Adrenal gland (tissue), 12 donors: ENCODE measurements around the gene ABCF2. TPM values are rescaled to one million over a fixed set of nuclear protein-coding genes. Genes with fewer than 3 reads are reported as not detected.
A peak's percentile ranks its signal among the peaks of the same experiment; 100 is the strongest.

ENCODE experiments used
- DNase-seq, 7 donors: peaks; one replicate each; pipeline ENCODE4 v3.0.0-alpha.2; 2019 to 2020
- H3K27ac ChIP-seq, 5 donors: fragments of 200-600 bp; sonication (generic) in 4 of 5; 1 replicate in 3 of 5; 2 replicates in 2 of 5; pipeline versions ENCODE4 v1.5.1 to v1.8.0; 2016 to 2020; ENCODE audit warnings: mild to moderate bottlenecking in 1 of 5
- H3K27me3 ChIP-seq: fragments of 200-600 bp; 2 replicates; pipeline ENCODE4 v1.8.0; 2021
- H3K36me3 ChIP-seq, 2 donors: fragments of 200-600 bp; replicated peaks in 1 of 2; 1 replicate in 1 of 2; 2 replicates in 1 of 2; pipeline versions ENCODE4 v1.5.1 to v1.8.0; 2018 to 2022
- H3K4me1 ChIP-seq, 2 donors: fragments of 200-600 bp; replicated peaks in 1 of 2; 1 replicate in 1 of 2; 2 replicates in 1 of 2; pipeline versions ENCODE4 v1.5.1 to v1.8.0; 2018 to 2021
- H3K4me3 ChIP-seq, 4 donors: fragments of 200-600 bp; sonication (generic) in 3 of 4; one replicate each; pipeline ENCODE4 v1.5.1; 2016 to 2018
- H3K9me3 ChIP-seq, 3 donors: fragments of 200-600 bp; sonication (generic) in 1 of 3; replicated peaks in 1 of 3; 1 replicate in 2 of 3; 2 replicates in 1 of 3; pipeline versions ENCODE4 v1.5.1 to v1.8.0; 2016 to 2021
- POLR2A ChIP-seq, 2 donors: fragments of 450-650 bp; IDR thresholded peaks; one replicate each; pipeline ENCODE4 v1.6.1; 2017; ENCODE audit warnings: antibody characterized with exemption in 2 of 2, mild to moderate bottlenecking in 2 of 2, moderate library complexity in 1 of 2
- WGBS, 4 donors: extraction: QIAGEN DNeasy Blood & Tissue Kit in 2 of 4; methylation state at CpG; one replicate each; pipeline versions ENCODE4 v1.1.5 to v1.1.7; 2013 to 2017; 5-methylcytosine and 5-hydroxymethylcytosine counted together
- intact Hi-C, 2 donors: fragments of 100-400 bp; cut with DNase I; formaldehyde crosslinking; loops; one replicate each; pipeline versions ENCODE4 v1.14.1 to v1.15.0; 2022 to 2023
- microRNA counts, 2 donors: library from miRNA; unstranded; fragments of <30 nt; microRNA quantifications; one replicate each; lab custom pipeline; 2016
- polyA plus RNA-seq, 3 donors: library from polyadenylated mRNA; stranded (reverse); fragments of 200-250 nt in 2 of 3; fragments of 350-450 nt in 1 of 3; fragmentation: Illumina TruSeq in 1 of 3; extraction: RNeasy Lipid Tissue Mini Kit (QIAGEN cat#74804) in 1 of 3; gene quantifications; one replicate each; pipeline ENCODE4 v1.2.3, GENCODE V29; 2013 to 2014
- total RNA-seq, 9 donors: library from RNA; depleted of rRNA in 4 of 9; stranded (reverse); fragments of >200 nt in 4 of 9; fragments of 120-200 nt in 1 of 9; fragmentation: NEBNext Ultra II Directional in 1 of 9; extraction: Animal tissue kit (Norgen Biotek cat#: 25700) in 1 of 9; gene quantifications; one replicate each; pipeline versions ENCODE4 v1.1.0 to v1.2.4, GENCODE V29; 2013 to 2023
- TF ChIP-seq, protein P1 (sequence below), 6 experiments: fragments of 450-650 bp in 4 of 6; fragments of 200-600 bp in 2 of 6; sonication (generic) in 1 of 6; IDR thresholded peaks; 1 replicate in 5 of 6; 2 replicates in 1 of 6; pipeline versions ENCODE4 v1.5.1 to v1.8.0; 2016 to 2021; ENCODE audit warnings: antibody characterized with exemption in 6 of 6, mild to moderate bottlenecking in 2 of 6, moderate library complexity in 1 of 6
- donor health status: healthy with polysubstance abuse.
- donor health status: Bipolar disorder and iron deficiency.
- donor health status: DM: yes; HTN: yes; CAD: no.
- donor health status: DM: no; HTN: no; CAD: no.
- donor health status: DM: no; HTN: no; CAD: no.
- donor health status: DM: yes; HTN: yes; CAD: no.

Gene ABCF2
- total and polyA plus RNA-seq, 12 donors: 15.6 to 110 (median 29.3) TPM

DNA sequence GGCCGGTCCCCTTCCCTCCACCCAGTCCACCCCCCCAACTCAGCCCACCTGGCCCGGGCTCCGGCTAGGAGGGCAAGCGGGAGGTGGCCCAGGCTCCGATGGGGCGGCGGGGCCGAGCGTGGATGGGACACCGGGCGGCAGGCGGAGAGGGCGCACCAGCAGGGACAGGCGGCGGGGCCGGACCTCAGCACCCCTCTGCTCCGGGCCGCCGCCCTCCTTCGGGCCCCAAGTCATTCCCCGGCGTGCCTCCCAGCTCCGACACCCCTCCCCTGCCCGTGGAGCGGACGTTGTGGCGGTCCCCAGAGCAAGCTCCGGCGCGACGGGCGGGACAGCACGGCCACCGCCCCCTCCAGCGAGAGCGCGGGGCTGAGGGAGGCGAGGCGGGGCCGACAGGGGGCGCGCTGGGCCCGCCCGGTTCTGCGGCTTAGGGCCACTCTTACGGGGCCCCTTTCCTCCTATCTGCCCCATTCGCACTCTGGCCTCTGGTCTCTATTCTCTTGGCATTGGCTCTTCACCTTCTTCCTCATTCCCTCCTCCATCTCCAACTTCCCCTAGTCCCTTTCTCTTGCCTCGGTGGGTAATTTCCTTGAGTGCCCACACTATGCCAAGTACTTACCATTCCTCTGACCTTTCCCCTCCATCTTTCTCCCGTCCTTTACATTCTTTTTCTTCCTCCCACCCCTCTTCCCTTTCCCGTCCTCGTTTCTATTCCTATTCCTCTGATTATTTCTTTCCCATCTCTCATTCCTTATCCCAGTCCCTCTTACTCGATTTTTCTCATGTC is 58.8 kb downstream of the ABCF2 start:
- H3K4me3 ChIP-seq: peak overlapping the region in 1 of 4 donors; percentile 61
- TF ChIP-seq, protein P1, sequence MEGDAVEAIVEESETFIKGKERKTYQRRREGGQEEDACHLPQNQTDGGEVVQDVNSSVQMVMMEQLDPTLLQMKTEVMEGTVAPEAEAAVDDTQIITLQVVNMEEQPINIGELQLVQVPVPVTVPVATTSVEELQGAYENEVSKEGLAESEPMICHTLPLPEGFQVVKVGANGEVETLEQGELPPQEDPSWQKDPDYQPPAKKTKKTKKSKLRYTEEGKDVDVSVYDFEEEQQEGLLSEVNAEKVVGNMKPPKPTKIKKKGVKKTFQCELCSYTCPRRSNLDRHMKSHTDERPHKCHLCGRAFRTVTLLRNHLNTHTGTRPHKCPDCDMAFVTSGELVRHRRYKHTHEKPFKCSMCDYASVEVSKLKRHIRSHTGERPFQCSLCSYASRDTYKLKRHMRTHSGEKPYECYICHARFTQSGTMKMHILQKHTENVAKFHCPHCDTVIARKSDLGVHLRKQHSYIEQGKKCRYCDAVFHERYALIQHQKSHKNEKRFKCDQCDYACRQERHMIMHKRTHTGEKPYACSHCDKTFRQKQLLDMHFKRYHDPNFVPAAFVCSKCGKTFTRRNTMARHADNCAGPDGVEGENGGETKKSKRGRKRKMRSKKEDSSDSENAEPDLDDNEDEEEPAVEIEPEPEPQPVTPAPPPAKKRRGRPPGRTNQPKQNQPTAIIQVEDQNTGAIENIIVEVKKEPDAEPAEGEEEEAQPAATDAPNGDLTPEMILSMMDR (IDR thresholded peaks at IDR 0.05): peak; percentile 26 to 60 (median 36)
- no peak for TF ChIP-seq POLR2A (IDR thresholded peaks at IDR 0.05)
- intact Hi-C loops: no loop called here
- H3K4me1 ChIP-seq: peaks cover 8 to 13% of the 10 kb centered on the region in 2 donors
- 3 to 10% (median 4%) methylated on average over 9 to 52 of the region's 52 CpGs for WGBS, 4 donors
- H3K27me3 ChIP-seq: peaks cover 47% of the 10 kb centered on the region
- H3K27ac ChIP-seq: no peak overlapping the region
- H3K9me3 ChIP-seq: no peaks in the 10 kb centered on the region
- no peaks in the 10 kb centered on the region for H3K36me3 ChIP-seq
- peak in 2 of 7 donors; percentile 26 to 34 for DNase-seq

DNA sequence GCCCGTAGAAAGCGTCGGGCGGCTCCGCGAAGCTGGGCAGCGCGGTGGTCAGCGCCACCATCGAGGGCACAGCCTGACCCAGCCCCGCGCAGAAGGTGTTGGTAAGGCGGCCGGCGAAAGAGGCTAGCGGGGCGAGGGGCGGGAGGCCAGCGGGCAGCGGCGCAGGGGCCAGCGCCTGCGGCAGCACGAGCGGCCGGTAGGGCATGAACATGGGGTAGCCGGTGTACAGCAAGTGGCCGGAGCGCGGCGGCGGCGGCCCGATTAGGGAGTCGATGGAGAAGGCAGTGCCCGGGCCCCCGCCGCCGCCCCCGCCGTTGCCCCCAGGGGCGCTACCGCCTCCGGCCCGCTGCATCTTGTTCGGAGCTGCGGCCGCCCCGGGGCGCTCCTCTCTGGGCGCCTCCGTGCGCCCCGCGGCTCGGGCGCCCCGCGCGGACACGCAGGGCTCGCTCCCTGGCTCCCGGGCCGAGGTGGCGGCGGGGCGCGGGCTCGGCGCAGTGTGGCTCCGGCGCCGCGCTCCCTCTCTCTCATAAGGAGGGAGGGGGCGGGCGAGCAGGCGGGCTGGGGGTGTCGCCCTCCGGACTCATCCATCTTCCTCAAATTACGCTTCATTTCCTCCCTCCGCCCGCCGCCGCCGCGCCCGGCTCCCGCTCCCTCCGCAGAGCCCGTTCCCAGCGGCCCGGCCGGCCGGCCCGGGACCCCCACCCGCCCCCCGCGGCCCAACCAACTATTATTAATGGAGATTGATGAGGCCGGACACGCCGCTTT is 59.6 kb downstream of the ABCF2 start, which contains the start of gene GBX1:
TSS of gene GBX1 (minus strand) at position 498 of the 765 bp plus-strand sequence. CDS start at position 352, 146 bp downstream.
- H3K9me3 ChIP-seq: no peaks in the 10 kb centered on the region
- 0 to 1% (median 0%) methylated on average over 3 to 99 of the region's 101 CpGs for WGBS, 4 donors
- H3K27ac ChIP-seq: no peak within 1 kb of the TSS
- no peaks in the 10 kb centered on the region for H3K36me3 ChIP-seq
- intact Hi-C loops: no loop called here
- no peak for TF ChIP-seq POLR2A (IDR thresholded peaks at IDR 0.05)
- TF ChIP-seq, protein P1 (IDR thresholded peaks at IDR 0.05): peak in 1 of 6 experiments; percentile 15
- DNase-seq: peak in 2 of 7 donors; percentile 15 to 38
- H3K4me1 ChIP-seq: peaks cover 8 to 13% of the 10 kb centered on the region in 2 donors
- H3K4me3 ChIP-seq: peak within 1 kb of the TSS in 2 of 4 donors; percentile 11 to 61
- H3K27me3 ChIP-seq: peaks cover 46% of the 10 kb centered on the region

DNA sequence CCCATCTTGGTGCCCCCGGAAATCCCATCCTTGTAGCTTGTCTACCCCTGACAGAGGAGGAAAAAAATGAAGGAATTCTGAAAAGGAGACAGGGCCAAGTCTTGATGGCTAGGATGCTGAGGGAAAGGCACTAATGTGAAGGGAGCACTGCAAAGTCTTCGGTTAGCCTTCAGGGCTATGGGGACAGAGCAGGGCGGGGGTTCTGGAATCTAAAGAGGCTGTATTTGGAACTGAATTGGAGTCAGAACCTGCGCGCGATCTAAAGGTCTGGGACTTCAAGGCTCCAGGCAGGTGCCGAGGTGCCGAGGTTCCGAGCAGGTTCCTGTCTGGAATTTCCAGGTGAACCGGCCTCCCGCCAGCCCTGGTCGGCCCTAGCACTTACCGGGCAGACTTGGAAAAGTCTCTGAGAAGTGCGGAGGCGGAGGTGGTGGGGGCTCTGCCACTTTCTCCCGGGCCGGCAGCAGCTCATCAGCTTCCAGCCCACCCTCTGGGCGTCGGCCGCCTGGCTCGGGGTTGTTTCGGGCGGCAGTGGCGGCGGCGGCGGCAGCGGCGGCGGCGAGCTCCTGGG is 60.3 kb downstream of the ABCF2 start:
- Histone ChIP-seq H3K36me3 (no peaks in the 10 kb centered on the region), H3K27me3 (peaks cover 46% of the 10 kb centered on the region), H3K4me3 (peak overlapping the region in 2 of 4 donors; percentile 11 to 61), H3K9me3 (no peaks in the 10 kb centered on the region), H3K4me1 (peaks cover 8 to 13% of the 10 kb centered on the region in 2 donors), H3K27ac (no peak overlapping the region)
- DNase-seq: no peak
- no peak for TF ChIP-seq POLR2A (IDR thresholded peaks at IDR 0.05)
- TF ChIP-seq, protein P1 (IDR thresholded peaks at IDR 0.05): no peak
- intact Hi-C loops: no loop called here
- WGBS, 4 donors: 14 to 50% (median 26%) methylated on average over 6 to 31 of the region's 31 CpGs

MicroRNAs encoded within 50 kb of the gene (microRNA counts, 767-probe panel; counts per million panel counts)
- 0 counts per million in 2 donors for microRNA hsa-miR-671-3p (lab: Ali Mortazavi, UCI)
- 0 counts per million in 2 donors for microRNA hsa-miR-671-5p (lab: Ali Mortazavi, UCI)

Other genes with a start within 250 kb of the ABCF2 start
- gene KCNH2, start 248.9 kb downstream of the ABCF2 start, total RNA-seq: 10 to 100 TPM in 1 of 9 donors, 1 to 10 TPM in 8; 1.1 to 10.7 (median 4.7) TPM
- 10 to 100 TPM in 1 of 3 donors, 1 to 10 TPM in 2; 4.5 to 18.7 (median 6.8) TPM for gene KCNH2, start 248.9 kb downstream of the ABCF2 start, polyA plus RNA-seq
- gene NOS3, start 236.2 kb downstream of the ABCF2 start, total RNA-seq: 10 to 100 TPM in 7 of 9 donors, 1 to 10 TPM in 2; 5.0 to 26.5 (median 15.4) TPM
- gene NOS3, start 236.2 kb downstream of the ABCF2 start, polyA plus RNA-seq: 10 to 100 TPM in 2 of 3 donors, 1 to 10 TPM in 1; 2.2 to 23.3 (median 14.9) TPM
- under 1 TPM in 7 of 9 donors, not detected in 2; 0.23 to 0.74 (median 0.39) TPM for gene ATG9B, start 202.7 kb downstream of the ABCF2 start, total RNA-seq
- gene ATG9B, start 202.7 kb downstream of the ABCF2 start, polyA plus RNA-seq: 1 to 10 TPM in 2 of 3 donors, under 1 TPM in 1; 0.53 to 7.8 (median 2.1) TPM
- gene ABCB8, start 198.8 kb downstream of the ABCF2 start, total RNA-seq: 10 to 100 TPM; 18.6 to 62.3 (median 51.5) TPM
- gene ABCB8, start 198.8 kb downstream of the ABCF2 start, polyA plus RNA-seq: 10 to 100 TPM; 15.5 to 57.4 (median 50.8) TPM
- 1 to 10 TPM in 4 of 9 donors, under 1 TPM in 4, not detected in 1; 0.24 to 2.3 (median 1.1) TPM for gene ASIC3, start 178.7 kb downstream of the ABCF2 start, total RNA-seq
- gene ASIC3, start 178.7 kb downstream of the ABCF2 start, polyA plus RNA-seq: 10 to 100 TPM in 2 of 3 donors, 1 to 10 TPM in 1; 1.2 to 32.7 (median 10.0) TPM
- 10 to 100 TPM; 15.4 to 29.8 (median 23.5) TPM for gene CDK5, start 169.3 kb downstream of the ABCF2 start, total RNA-seq
- 10 to 100 TPM; 15.8 to 19.3 (median 15.9) TPM for gene CDK5, start 169.3 kb downstream of the ABCF2 start, polyA plus RNA-seq
- gene SLC4A2, start 167.6 kb downstream of the ABCF2 start, total RNA-seq: 100 to 1,000 TPM in 7 of 9 donors, 10 to 100 TPM in 2; 40.8 to 179 (median 146) TPM
- gene SLC4A2, start 167.6 kb downstream of the ABCF2 start, polyA plus RNA-seq: 100 to 1,000 TPM in 2 of 3 donors, 10 to 100 TPM in 1; 31.5 to 258 (median 157) TPM
- gene FASTK, start 146.4 kb downstream of the ABCF2 start, total RNA-seq: 100 to 1,000 TPM in 1 of 9 donors, 10 to 100 TPM in 8; 42.0 to 112 (median 82.8) TPM
- gene FASTK, start 146.4 kb downstream of the ABCF2 start, polyA plus RNA-seq: 100 to 1,000 TPM in 2 of 3 donors, 10 to 100 TPM in 1; 21.4 to 516 (median 281) TPM
- 10 to 100 TPM; 25.4 to 74.6 (median 41.1) TPM for gene TMUB1, start 143.7 kb downstream of the ABCF2 start, total RNA-seq
- gene TMUB1, start 143.7 kb downstream of the ABCF2 start, polyA plus RNA-seq: 100 to 1,000 TPM in 2 of 3 donors, 1 to 10 TPM in 1; 5.2 to 152 (median 101) TPM
- gene AGAP3, start 140.7 kb downstream of the ABCF2 start, total RNA-seq: 100 to 1,000 TPM in 1 of 9 donors, 10 to 100 TPM in 8; 17.2 to 105 (median 49.1) TPM
- gene AGAP3, start 140.7 kb downstream of the ABCF2 start, polyA plus RNA-seq: 100 to 1,000 TPM in 2 of 3 donors, 10 to 100 TPM in 1; 18.3 to 236 (median 111) TPM
- not detected for gene GBX1, start 59.5 kb downstream of the ABCF2 start, total RNA-seq
- not detected for gene GBX1, start 59.5 kb downstream of the ABCF2 start, polyA plus RNA-seq
- not detected for gene ASB10, start 40.0 kb downstream of the ABCF2 start, total RNA-seq
- not detected for gene ASB10, start 40.0 kb downstream of the ABCF2 start, polyA plus RNA-seq
- not detected for gene H2BK1, start 16.7 kb downstream of the ABCF2 start, total RNA-seq
- not detected for gene H2BK1, start 16.7 kb downstream of the ABCF2 start, polyA plus RNA-seq
- gene CHPF2, start 5.3 kb upstream of the ABCF2 start, total RNA-seq: 10 to 100 TPM; 42.3 to 84.1 (median 62.5) TPM
- gene CHPF2, start 5.3 kb upstream of the ABCF2 start, polyA plus RNA-seq: 10 to 100 TPM; 15.8 to 87.8 (median 58.7) TPM
- 100 to 1,000 TPM in 6 of 9 donors, 10 to 100 TPM in 3; 62.7 to 147 (median 109) TPM for gene SMARCD3, start 21.5 kb upstream of the ABCF2 start, total RNA-seq
- 100 to 1,000 TPM in 2 of 3 donors, 10 to 100 TPM in 1; 46.4 to 194 (median 147) TPM for gene SMARCD3, start 21.5 kb upstream of the ABCF2 start, polyA plus RNA-seq
- 10 to 100 TPM; 33.3 to 68.7 (median 50.6) TPM for gene NUB1, start 114.6 kb upstream of the ABCF2 start, total RNA-seq
- gene NUB1, start 114.6 kb upstream of the ABCF2 start, polyA plus RNA-seq: 100 to 1,000 TPM in 1 of 3 donors, 10 to 100 TPM in 2; 22.5 to 127 (median 38.0) TPM
- gene WDR86, start 182.8 kb upstream of the ABCF2 start, total RNA-seq: 10 to 100 TPM in 2 of 9 donors, 1 to 10 TPM in 7; 1.4 to 16.7 (median 3.5) TPM
- gene WDR86, start 182.8 kb upstream of the ABCF2 start, polyA plus RNA-seq: 1 to 10 TPM in 2 of 3 donors, not detected in 1; 5.5 to 7.5 TPM
- gene CRYGN, start 212.9 kb upstream of the ABCF2 start, total RNA-seq: under 1 TPM in 4 of 9 donors, not detected in 5; 0.11 to 0.88 (median 0.30) TPM
- gene CRYGN, start 212.9 kb upstream of the ABCF2 start, polyA plus RNA-seq: under 1 TPM in 2 of 3 donors, not detected in 1; 0.56 to 0.67 TPM